Smooth muscle cell (in vitro differentiated cells): ENCODE results near the gene TECPR2. TPM values are rescaled to one million over a fixed set of nuclear protein-coding genes. Genes with fewer than 3 reads are reported as not detected.
"Not testable (repeated sequence)": the region's sequence is repeated elsewhere in the genome, so short reads cannot be mapped to it uniquely, and the experiment has no call there.

Source experiments
- DNase-seq: peaks from one replicate; lab custom pipeline; 2025; ENCODE audit not compliant: unreplicated experiment; lab: John Stamatoyannopoulos, UW
- H2AFZ ChIP-seq: fragments of 200-600 bp; sonication (generic); 2 replicates; pipeline ENCODE4 v1.6.0; 2016; ENCODE audit warnings: antibody characterized with exemption, low read depth, mild to moderate bottlenecking
- H3F3A ChIP-seq: fragments of 200-600 bp; sonication (generic); 2 replicates; pipeline ENCODE4 v1.6.0; 2017; ENCODE audit warnings: antibody characterized with exemption, low read depth
- H3K27ac ChIP-seq: fragments of 200-600 bp; sonication (generic); 2 replicates; pipeline ENCODE4 v1.5.1; 2016; ENCODE audit warnings: low read depth, mild to moderate bottlenecking
- H3K27me3 ChIP-seq: fragments of 200-600 bp; sonication (generic); 2 replicates; pipeline ENCODE4 v1.6.1; 2016; ENCODE audit warnings: low read depth, mild to moderate bottlenecking
- H3K36me3 ChIP-seq: fragments of 200-600 bp; sonication (generic); 2 replicates; pipeline ENCODE4 v1.5.1; 2016; ENCODE audit warnings: low read depth
- H3K4me1 ChIP-seq: fragments of 200-600 bp; sonication (generic); 2 replicates; pipeline ENCODE4 v1.5.1; 2016; ENCODE audit warnings: low read depth
- H3K4me2 ChIP-seq: fragments of 200-600 bp; sonication (generic); 2 replicates; pipeline ENCODE4 v1.6.0; 2016; ENCODE audit warnings: mild to moderate bottlenecking
- H3K4me3 ChIP-seq: fragments of 200-600 bp; sonication (generic); 2 replicates; pipeline ENCODE4 v1.5.1; 2016; ENCODE audit warnings: mild to moderate bottlenecking
- H3K79me2 ChIP-seq: fragments of 200-600 bp; sonication (generic); 2 replicates; pipeline ENCODE4 v1.6.0; 2016; ENCODE audit warnings: low read depth, mild to moderate bottlenecking
- H3K9ac ChIP-seq: fragments of 200-600 bp; sonication (generic); 2 replicates; pipeline ENCODE4 v1.6.0; 2016; ENCODE audit warnings: low read depth
- H3K9me3 ChIP-seq: fragments of 200-600 bp; sonication (generic); replicated peaks from 2 replicates; pipeline ENCODE4 v1.5.1; 2016; ENCODE audit warnings: low read depth
- H4K20me1 ChIP-seq: fragments of 200-600 bp; sonication (generic); 2 replicates; pipeline ENCODE4 v1.6.0; 2016; ENCODE audit warnings: low read depth
- WGBS: methylation state at CpG from one replicate; pipeline ENCODE4 v1.1.7; 2016; ENCODE audit warnings: low lambda C conversion rate; 5-methylcytosine and 5-hydroxymethylcytosine counted together
- polyA plus RNA-seq: library from polyadenylated mRNA; unstranded; fragments of >200 nt; fragmentation: Nextera tagmentation; extraction: Ambion mirVana; gene quantifications from 2 replicates; pipeline ENCODE4 v1.2.1, GENCODE V29; 2016
- total RNA-seq: library from RNA; depleted of rRNA; stranded (reverse); fragments of >200 nt; gene quantifications from 2 replicates; pipeline ENCODE4 v1.2.3, GENCODE V29; 2014
- TF ChIP-seq, protein P1 (sequence below): fragments of 200-600 bp; sonication (generic); IDR thresholded peaks from 2 replicates; pipeline ENCODE4 v1.5.1; 2017; ENCODE audit warnings: borderline replicate concordance, mild to moderate bottlenecking, antibody characterized with exemption; ENCODE audit not compliant: insufficient read depth, poor library complexity, severe bottlenecking

TECPR2 gene
- total and polyA plus RNA-seq, 2 experiments from 2014 or later, result 11.0 to 12.2 TPM

DNA sequence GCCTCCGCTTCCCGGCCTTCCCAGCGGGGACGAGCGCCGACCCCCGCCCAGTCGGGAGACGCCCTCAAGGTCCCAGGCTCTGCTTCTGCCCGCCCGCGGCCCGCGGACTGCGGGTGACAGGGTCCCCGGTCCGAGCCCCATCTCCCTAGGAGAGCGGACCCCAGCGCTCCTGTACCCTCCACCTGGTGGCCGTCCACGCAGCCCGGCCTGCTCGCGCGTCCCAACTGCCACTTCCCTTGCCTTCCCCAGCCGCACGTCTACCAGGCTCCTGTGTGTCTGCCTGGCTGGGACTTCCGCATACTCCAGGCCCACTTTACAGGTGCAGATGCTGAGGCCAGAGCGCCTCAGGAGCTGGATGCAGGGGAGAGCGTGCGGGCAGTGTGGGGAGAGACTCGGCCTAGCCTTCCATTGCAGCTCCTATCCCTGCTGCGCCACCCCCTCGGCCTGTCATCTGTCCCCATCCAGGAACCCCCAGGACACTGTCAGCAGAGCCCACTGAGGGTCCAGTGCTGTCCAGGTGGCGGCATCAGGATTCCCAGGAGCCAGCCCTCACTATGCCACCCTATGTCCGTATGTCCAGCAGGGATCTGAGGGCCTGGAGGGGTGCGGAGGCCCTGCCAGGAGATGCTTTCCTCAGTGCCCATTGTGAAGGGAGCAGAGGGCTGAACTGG is 154.8 kb downstream of the TECPR2 start:
- no peak for DNase-seq
- no peaks in the 10 kb centered on the region for H3K79me2 ChIP-seq

DNA sequence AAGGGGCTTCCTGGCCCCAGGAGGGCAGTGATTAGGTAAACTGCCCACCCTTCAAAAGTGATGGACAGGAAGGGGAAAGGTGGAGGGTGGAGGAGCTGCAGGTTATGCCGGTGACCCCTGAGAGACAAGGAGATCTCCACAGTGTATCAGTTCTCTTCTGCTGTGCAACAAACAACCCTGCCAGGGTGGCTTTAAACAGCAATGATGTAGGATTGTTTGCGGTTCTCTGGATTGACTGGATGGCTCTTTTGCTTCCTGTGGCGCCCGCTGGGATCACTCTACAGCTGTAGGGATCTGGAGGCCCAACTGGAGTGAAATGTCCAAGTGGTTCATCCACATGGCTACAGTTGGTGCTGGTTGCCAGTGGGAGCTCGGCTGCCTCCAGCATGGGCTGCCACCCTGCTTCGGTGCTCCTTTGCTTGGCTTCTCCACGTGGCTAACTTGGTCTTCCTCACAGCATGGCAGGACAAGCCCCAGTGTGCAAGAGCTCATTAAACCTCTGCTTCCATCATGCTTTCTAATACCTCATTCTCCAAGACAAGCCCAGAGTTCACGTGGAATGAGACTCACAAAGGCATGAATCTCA is 155.4 kb downstream of the TECPR2 start:
- Histone ChIP-seq H3K27ac (no peak overlapping the region), H3F3A (no peaks in the 10 kb centered on the region)

More for the DNA sequence above, 154.8 kb downstream of the TECPR2 start:
- Histone ChIP-seq H3K27ac (no peak overlapping the region), H3K9me3 (no peaks in the 10 kb centered on the region), H3K36me3 (no peaks in the 10 kb centered on the region), H3K27me3 (no peaks in the 10 kb centered on the region), H2AFZ (peak overlapping the region; percentile 90), H3K9ac (peak overlapping the region; percentile 43), H4K20me1 (no peaks in the 10 kb centered on the region), H3K4me3 (peak overlapping the region; percentile 78), H3K4me1 (no peaks in the 10 kb centered on the region), H3F3A (no peaks in the 10 kb centered on the region), H3K4me2 (peak overlapping the region; percentile 95)
- WGBS, result 39% methylated on average over 28 of the region's 37 CpGs
- TF ChIP-seq, protein P1, sequence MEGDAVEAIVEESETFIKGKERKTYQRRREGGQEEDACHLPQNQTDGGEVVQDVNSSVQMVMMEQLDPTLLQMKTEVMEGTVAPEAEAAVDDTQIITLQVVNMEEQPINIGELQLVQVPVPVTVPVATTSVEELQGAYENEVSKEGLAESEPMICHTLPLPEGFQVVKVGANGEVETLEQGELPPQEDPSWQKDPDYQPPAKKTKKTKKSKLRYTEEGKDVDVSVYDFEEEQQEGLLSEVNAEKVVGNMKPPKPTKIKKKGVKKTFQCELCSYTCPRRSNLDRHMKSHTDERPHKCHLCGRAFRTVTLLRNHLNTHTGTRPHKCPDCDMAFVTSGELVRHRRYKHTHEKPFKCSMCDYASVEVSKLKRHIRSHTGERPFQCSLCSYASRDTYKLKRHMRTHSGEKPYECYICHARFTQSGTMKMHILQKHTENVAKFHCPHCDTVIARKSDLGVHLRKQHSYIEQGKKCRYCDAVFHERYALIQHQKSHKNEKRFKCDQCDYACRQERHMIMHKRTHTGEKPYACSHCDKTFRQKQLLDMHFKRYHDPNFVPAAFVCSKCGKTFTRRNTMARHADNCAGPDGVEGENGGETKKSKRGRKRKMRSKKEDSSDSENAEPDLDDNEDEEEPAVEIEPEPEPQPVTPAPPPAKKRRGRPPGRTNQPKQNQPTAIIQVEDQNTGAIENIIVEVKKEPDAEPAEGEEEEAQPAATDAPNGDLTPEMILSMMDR, result no peak

DNA sequence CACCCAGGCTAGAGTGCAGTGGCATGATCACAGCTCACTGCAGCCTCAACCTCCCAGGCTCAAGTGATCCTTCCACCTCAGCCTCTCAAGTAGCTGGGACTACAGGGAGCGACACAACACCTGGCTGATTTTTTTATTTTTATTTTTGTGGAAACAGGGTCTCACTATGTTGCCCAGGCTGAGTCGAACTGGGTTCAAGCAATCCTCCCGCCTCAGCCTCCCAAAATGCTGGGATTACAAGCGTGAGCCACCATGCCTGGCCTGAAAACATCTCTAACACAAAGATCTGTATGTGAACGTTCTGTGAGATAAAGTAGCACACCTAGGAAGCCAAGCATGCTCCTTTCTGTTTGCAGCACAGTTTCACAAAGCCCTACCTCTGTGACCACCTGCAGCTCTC is 157.0 kb downstream of the TECPR2 start:
- not testable (repeated sequence) for H3K9ac ChIP-seq, H3K4me3 ChIP-seq, DNase-seq, H4K20me1 ChIP-seq, H3K27me3 ChIP-seq, H3K9me3 ChIP-seq, H3K4me1 ChIP-seq, H3F3A ChIP-seq, H3K4me2 ChIP-seq, H3K36me3 ChIP-seq, H3K27ac ChIP-seq, H3K79me2 ChIP-seq, H2AFZ ChIP-seq
- 98% methylated on average over 5 of the region's 5 CpGs for WGBS

More for the DNA sequence above, 155.4 kb downstream of the TECPR2 start:
- WGBS, result 88% methylated on average over 8 of the region's 8 CpGs
- no peaks in the 10 kb centered on the region for H3K9me3 ChIP-seq
- H3K36me3 ChIP-seq, result no peaks in the 10 kb centered on the region
- H3K4me3 ChIP-seq, result no peak overlapping the region
- TF ChIP-seq, protein P1, result no peak
- H3K4me1 ChIP-seq, result no peaks in the 10 kb centered on the region
- H3K27me3 ChIP-seq, result no peaks in the 10 kb centered on the region
- no peak for DNase-seq
- no peak overlapping the region for H3K4me2 ChIP-seq
- H2AFZ ChIP-seq, result no peak overlapping the region
- H3K79me2 ChIP-seq, result no peaks in the 10 kb centered on the region
- no peak overlapping the region for H3K9ac ChIP-seq
- H4K20me1 ChIP-seq, result no peaks in the 10 kb centered on the region

DNA sequence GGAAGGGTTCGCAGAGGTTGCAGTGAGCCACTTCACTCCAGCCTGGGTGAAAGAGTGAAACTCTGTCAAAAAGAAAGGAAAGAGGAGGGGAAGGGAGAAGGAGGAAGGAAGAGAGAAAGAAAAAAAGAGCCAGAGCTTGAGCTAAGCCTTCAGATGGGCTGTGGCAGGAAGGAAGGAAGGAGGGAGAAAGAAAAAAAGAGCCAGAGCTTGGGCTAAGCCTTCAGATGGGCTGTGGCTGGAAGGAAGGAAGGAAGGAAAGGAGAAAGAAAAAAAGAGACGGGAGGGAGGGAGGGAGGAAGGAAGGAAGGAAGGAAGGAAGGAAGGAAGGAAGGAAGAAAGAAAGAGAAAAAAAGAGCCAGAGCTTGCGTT is 160.4 kb downstream of the TECPR2 start:
- Histone ChIP-seq H2AFZ (no peak overlapping the region), H3K4me2 (no peak overlapping the region), H3K9ac (no peak overlapping the region), H3K27ac (no peak overlapping the region), H3K79me2 (no peaks in the 10 kb centered on the region), H3K9me3 (no peaks in the 10 kb centered on the region), H3K27me3 (no peaks in the 10 kb centered on the region), H3K4me3 (no peak overlapping the region), H4K20me1 (no peaks in the 10 kb centered on the region), H3K36me3 (no peaks in the 10 kb centered on the region), H3F3A (no peaks in the 10 kb centered on the region), H3K4me1 (no peaks in the 10 kb centered on the region)
- TF ChIP-seq, protein P1, result no peak
- DNase-seq, result no peak
- 88% methylated on average over 2 of the region's 3 CpGs for WGBS
